HG02571 (cell line): ENCODE measurements around the gene PLEKHA6.

Source experiments
- ATAC-seq: cut with Tn5 transposase; IDR thresholded peaks from one replicate; pipeline ENCODE4 v1.9.1; 2021; ENCODE audit warnings: mild to moderate bottlenecking, moderate library complexity; ENCODE audit not compliant: unreplicated experiment

PLEKHA6 gene

DNA sequence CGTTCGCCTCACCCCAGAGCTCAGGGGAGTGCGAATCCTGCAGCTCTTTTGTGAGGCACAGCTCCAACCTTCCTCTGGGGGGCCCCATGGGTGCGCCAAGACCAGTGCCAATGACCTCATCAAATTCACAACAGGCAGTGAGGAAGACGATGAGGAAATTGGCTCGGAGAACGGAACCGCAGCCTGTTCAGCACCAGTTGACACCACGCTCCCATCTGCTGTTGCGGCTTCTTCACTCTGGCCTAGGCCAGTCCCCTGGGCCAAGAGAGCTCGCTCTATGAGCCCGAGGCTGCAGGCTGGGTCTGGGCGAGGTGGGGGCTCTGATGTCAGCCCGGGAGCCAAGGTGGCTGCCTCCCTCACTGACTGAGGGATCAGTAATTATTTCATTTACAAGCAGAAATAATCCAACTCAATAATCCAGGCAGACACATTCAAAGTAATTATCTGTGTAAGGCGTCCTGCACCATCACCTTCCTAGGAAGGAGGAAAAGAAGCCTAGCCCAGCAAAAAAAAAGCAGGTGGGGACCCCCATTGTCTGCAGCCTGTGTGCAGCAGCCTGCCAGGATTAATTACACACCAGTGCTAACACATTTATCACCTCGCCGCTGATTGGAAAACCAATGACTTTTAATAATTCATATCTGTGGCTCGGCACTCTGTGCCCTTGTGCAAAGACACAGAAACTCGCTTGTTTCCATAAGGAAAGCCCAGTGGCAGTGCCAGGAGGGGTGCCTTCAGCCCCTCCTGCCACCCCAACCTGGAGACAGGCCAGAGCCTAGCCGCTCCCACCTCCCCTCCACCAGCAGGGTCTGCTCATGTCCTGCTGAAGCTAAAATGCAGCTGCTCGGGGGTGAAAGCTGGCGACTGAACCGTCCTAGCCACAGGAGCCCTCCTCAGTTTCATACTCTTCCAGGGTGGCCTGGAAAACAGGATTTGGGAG, 1.9 kb downstream of the PLEKHA6 start:
- ATAC-seq, result no peak

DNA sequence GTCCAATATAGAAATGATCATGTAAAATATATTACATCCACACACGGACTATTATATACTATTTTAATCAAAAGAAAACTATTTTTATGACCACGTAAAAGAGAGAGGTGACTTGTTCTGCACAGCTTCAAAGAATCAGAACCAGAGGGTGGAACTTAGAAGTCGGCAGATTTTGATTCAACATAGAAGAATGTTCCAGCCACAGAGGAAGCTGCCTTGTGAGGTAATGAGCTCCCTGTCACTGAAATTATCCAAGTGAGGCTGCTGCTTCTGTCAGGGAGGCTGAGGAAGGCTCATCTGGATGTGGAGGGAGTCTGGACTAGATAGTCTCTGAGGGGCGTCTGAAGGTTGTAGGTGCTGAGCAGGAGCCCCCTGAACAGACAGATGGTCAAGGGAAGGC, 2.7 kb downstream of the PLEKHA6 start:
- no peak for ATAC-seq

DNA sequence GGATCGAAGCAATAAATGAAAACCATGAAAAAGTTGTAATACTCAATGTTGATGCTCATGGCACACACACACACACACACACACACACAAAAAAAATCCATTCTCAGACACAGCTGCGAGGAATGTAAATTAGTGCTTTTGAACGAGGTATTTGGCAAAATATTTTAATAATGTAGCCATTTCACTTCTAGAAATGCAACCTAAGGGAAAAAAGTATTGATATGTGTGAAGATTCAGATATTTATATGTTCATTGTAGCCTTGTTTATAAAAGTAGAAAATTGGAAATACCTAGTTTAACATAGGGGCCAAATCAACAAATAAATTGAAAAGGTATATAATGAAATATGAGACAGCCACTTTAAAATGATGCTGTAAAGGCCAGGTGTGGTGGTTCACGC, 3.8 kb downstream of the PLEKHA6 start:
- ATAC-seq, result no peak

DNA sequence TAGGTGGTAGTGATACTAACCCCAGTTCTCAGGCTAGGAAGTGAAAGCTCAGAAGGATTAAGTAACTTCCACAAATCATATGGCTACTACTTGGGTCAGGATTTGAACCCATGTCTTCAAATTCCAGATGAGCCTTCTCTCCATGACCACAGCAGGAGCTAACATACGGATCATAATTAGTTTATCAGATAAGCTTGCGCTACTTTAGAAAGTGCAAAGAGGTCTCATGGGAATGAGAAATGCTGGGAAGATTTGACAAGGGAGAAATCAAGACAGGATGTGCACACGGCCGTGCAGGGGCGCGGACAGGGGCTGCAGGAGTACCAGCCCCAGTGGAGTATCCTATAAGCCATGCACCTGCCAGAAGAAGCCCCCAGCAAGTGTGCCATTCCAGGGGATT, 5.2 kb downstream of the PLEKHA6 start:
- no peak for ATAC-seq

DNA sequence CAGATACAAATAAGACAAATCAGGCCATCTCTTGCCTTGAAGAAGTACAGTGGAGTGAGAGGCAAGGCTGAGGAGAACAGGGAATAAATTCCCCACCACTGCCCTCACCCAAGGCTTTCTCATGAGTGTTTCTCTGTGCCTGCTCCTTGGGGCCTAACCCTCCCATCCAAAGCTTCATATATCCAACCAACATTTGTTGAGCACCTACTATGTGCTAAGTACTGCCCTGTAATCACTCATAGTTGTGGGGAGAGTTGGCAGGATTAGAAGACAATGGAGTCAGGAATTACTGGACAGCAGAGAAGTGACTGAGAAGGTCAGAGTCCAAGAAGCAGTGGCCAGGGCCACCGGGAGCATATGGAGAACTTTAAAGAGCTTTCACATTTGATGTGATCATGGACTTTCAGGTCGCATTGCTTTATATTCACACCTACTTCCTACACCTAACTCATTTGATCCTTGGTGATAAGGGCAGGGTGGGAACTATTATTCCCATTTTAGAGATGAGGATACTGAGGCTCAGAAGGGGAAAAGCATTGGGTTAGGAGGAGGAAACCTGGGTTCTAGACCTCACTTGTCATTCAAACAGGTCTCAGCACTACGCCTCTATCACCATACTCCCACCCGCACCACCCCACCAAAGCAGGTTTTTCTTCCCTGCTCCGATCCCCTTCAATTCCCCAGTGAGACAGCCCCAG, 6.4 kb downstream of the PLEKHA6 start:
- no peak for ATAC-seq

DNA sequence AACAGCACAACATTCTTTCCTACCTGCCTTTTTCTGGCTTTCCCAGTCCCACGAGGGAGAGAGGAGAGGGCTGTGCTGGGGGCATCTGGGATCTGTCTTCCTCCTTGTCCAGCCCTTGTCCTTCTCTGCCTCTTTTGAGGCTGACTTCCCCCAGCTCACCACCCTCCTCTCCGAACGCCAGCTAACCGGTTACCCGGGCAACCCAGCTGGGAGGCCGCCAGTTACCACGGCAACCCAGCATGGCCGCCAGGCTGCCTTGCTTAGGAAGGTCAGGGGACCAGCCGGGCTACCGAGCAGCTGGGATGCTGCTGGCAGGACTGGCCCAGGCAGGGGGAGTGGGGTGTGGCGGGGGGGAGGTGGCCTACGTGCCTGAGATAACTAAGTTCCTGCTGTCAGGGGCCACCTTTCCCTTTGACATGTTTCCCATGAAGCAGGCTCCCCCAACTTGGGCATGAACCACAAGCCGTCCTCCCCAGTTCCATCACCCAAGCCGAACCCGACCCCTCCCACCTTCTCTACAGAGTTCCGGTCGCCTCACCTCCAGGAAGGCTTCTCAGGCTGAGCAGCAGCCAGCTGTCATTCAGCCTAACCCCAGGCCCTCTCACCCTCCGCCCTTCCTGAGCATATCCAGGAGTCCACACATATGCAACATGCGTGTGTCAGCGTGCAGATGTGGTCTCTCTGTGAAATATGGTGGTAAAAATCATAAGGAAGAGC, 8.7 kb downstream of the PLEKHA6 start:
- no peak for ATAC-seq

DNA sequence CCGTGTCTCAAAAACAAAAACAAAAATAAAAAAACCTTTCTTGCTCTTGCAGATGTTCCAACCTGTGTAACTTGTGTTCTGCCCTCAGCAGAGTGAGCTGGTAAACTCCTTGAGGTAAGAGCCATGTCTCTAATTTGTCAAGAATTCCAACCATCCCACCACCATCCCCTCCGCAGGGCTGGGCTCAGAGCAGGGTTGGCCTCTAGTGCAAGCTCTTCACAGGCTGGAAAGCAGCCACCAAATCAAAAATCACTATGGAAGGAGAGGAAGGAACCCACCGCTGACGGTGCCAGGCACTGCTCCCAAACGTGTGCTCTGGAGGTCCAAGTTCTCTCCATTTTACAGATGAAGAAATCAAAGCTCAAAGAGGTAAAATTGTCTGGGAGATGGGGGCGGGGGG, 9.4 kb downstream of the PLEKHA6 start:
- no peak for ATAC-seq

DNA sequence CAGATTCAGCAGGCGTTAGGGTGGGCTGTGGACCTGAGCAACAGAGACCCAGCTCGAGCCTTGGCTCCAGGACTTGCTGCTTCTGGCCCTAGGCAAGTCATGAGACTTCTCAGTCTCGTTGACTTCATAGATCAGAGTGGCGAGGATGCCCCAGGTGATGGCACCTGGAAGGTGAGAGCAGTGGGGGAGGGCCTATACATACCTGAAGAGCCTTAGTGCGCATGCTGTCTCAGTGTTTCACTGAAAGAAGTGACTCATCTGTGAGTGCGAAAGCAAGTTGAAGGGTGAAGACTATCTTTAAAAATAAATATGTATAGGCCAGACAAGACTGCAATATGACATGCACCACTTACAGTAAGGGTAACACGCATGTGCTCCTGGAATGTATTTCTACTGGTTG, 10.1 kb downstream of the PLEKHA6 start:
- ATAC-seq, result no peak

DNA sequence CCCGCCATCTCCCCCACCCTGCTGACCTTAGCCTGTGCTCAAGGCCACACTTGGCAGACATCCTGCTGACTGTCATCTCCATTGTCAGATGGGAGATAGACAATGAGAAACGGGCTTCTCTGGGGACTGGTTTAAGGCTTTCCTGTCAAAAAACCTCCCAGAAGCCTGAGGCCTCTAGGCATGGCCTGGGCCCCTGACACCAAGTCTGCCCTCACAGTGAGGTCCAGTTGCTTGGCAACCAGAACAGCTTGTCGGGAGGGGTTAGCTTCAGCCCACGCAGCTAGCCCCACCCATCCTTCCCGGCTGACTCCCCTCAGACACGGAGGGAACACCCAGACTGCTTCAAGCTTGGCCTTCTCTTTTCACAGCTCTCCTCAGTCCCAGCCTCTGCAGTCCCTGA, 11.0 kb downstream of the PLEKHA6 start:
- ATAC-seq, result no peak

DNA sequence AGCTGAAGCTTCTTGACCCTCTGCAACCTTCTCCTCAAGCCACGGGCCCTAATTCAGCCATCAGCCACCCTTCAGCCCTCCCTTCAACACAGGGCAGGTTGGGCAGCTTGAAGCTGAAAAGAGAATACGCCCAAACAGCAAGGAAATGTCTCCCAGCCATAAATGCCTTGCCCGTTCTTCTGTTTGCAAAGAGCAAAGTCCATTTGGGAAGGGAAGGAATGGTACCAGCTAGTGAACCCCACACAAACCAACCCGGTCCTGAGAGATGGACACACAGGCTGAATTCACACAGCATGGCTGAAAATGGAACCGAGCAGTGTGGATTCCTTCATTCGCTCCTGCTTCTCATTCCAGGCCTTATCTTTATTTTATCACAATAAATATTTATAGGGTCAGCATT, 11.5 kb downstream of the PLEKHA6 start:
- ATAC-seq, result no peak

DNA sequence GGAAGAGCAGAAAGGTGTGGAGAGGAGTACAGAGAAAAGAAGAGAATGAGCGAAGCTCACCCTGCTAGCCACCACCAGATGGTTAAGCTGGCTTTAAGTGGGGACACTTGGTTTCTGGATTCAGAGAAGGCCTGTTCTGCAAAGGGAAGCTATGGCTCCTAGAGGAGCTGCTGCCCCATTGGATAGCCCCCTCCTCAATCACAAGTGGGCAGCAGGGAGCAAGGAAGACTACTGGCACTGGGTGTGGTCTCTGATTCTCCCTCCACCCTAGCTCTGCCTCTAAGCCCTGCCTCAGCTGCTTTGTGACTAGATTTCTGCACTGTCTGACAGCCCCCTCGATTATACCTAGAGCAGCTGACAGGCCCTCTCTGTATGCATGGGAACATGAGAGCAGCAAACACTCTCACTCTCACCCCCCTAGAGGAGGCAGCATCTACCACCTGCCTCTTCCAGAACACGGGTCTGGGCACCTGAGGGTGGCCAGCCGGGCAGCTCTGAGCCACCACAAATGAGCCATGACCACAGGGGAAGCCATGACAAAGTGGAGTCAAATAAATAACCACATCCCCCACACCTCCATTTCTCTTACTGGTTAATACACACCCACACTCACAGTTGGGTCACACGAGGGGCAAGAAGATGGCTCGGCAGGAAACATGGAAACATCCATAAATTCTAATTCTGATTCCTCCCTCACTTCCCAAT, 13.6 kb downstream of the PLEKHA6 start:
- no peak for ATAC-seq

DNA sequence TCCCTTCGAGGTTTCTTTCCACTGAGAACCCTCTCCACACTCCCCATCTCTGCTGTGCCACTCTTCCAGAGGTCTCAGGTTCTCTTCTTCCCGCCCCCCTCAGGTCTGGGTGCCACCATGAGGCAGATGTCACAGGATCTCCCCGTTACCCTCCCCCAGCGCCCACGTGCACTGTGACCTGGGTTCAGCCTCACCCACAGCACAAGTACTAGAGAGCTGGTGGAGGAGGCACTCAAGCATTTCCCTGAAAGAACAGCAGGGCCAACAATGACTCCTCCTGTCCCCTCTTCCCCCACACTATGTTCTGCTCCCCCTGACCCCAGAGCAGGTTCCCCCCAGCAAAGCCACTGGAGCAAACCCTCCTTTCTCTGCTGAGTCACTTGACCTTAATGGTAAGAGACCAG, 14.3 kb downstream of the PLEKHA6 start:
- ATAC-seq, result no peak

DNA sequence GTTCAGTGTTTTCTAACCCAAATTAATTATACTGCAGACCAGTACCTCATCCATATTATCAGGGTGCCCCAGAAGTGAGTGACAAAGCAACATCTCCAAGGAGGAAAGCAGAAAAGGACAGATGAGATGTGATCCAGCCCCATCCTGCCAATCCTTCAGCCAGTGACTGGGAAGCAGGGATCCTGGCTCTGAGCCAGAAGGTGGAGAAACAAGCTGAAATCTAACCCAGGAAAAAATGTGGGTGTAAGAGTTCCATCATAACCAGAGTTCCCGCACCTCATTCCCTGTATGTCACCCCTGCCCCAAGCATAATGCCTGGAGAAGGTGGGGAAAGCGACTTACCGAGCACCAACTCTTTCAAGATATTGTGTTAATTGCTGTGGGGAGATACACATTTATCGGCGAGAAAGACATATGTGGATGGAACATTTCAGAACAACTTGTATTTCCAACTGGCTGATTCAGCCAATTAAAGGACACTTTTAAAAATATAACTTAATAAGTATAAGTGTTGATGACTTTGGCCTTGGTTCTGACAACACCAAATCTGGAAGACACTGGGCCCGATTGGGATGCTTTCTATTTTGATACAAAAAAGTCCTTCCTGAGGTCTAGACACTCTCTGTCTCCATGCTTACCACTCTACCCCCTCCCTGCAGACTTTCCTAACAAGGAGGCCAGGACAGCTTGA, 14.9 kb downstream of the PLEKHA6 start:
- ATAC-seq, result no peak

DNA sequence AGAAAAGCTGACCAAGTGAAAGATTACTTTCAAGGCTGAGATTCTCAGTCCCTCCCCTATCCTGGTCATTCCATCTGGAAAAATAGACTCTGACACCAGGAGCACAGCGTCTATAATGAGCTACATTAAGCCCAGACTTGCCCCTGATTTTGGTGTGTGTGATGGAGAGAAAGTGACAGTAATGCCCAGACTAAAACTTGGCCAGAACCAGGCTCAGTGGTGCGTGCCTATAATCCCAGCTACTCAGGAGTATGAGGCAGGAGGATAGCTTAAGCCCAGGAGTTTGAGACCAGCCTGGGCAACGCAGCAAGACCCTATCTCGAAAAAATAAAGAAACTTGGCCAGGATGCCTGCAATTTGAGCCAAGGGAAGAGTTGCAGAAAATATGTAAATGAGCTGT, 15.9 kb downstream of the PLEKHA6 start:
- no peak for ATAC-seq

DNA sequence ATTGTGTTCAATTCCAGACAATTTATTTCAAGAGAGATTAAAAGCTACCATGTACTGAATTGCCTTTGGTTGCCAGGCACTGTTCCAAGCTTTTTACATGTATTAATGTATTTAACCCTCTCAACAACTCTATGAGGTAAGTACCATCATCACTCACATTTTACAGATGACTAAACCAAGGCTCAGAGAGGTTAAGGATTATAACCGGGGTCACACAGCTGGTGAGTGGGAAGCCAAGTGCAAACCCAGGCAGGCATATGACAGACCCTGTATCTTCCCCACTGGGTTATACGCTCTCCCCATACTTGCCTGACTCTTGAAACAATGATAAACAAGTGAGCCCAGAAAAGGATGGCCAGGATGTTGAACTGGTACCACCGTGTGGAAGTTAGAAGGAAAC, 16.5 kb downstream of the PLEKHA6 start:
- no peak for ATAC-seq

DNA sequence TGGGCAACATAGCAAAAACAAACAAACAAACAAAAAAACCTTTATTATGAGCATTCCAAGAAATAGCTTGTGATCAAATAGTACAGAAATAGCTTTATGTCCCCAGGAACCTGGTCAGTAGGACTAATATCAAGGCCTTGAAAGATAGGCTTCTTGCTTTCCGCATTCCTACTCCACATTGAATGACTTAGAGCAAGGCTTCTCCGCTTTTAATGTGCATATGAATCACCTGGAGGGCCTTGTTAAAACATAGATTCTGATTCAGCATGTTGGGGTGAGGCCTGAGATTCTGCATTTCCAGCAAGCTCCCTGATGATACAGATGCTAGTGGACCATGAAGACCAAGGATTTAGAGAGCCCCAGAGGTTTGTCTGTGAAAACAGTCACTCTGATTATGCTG, 17.4 kb downstream of the PLEKHA6 start:
- no peak for ATAC-seq

DNA sequence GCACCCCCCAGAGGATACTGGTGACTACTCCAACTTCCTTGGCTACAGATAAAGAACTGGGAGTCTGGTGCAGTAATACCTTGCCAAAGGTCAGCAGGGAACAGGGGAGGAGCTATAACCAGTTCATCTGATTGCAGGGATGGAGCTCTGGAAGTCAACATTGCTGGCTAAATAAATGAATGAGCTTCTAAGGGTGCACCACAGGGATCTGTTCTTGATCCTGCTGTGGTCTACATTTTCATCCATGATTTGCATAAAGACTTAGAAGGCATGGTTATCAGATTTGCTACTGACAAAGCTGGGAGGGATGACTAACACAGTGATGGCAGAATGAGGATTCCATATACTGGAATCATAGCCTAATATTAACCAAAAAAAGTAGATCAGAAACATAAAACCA, 18.3 kb downstream of the PLEKHA6 start:
- ATAC-seq, result no peak

DNA sequence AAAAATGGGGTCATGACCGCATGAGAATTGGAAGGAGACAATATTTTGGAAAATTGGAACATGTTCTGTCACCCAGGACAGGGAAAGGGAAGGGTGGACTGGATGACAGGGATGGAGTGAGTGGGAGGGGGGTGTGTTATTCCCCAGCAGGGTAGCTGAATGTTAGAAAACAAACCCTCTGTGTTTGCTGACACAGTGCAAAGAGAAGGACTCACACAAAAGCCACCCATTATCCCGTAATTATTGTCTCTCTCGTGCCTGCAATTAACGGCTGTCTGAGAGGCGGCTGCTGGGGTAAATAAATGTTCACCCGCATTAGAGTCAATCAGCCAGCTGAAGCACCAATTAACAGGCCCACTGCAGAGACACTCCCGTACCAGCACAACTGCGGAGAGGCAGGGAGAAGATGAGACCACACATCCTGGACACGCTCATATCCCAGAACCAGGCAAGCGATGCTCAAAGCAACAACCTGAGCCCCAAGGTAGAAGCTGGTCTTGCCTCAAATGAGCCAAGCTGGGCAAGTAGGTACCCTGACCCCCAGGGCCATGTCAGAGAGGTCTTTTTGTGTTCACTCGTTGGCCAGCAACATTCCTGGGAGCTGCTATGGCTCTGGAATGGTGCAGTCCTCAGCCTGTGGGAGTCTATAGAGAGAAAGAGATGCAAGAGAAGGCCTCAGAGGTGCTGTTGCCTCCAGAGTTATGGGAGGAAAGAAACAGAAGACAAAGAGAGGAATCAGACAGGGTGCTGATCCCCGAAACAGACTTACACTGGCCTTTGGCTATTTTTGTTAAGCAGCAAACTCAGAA, 19.4 kb downstream of the PLEKHA6 start:
- ATAC-seq, result no peak

DNA sequence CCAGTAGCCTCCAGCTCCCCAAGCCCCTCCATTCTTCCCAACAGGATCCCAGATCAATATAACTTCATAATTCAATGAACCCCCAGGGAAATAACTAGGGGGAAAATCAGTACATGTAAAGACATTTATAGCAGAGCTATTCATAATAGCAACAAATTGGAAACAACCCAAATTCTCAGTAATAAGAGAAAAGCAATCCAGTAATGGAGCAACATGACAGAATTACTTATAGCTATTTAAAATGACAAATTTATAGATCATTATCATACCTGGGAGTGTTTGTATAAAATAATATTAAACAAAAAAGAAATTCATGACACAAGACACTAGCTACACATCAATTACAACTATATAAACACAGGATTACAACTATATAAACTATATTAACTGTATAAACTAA, 20.2 kb downstream of the PLEKHA6 start:
- no peak for ATAC-seq

DNA sequence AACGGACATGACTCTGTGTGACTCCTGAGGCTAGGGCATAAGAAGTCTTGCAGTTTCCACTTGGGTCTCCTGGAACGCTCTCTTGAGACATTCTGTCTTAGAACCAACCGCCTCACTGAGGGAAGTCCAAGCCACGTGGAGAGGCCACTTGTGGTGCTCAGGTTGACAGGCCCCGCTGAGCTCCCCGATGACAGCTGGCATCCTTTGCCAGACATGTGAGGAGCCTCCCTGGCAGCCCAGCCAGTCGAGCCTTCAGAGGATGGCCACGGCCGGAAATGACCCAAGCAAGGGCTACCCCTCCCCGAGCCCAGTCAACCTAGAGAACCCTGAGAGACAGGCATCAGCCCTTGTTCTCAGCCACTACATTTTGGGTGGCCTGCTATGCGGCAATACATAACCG, 20.7 kb downstream of the PLEKHA6 start:
- no peak for ATAC-seq
